HepG2 (cell line): Measurements from ENCODE around the gene TBX6. TPM values are rescaled to one million over a fixed set of nuclear protein-coding genes. Genes with fewer than 3 reads are reported as not detected.

Experiments
- ARHGAP35 ChIP-seq: sonication (generic); formaldehyde crosslinking; IDR thresholded peaks from 2 replicates; pipeline ENCODE4 v1.9.0; 2022; ENCODE audit warnings: mild to moderate bottlenecking, inconsistent platforms, moderate library complexity, missing genetic modification reagents, borderline replicate concordance
- ATAD3A ChIP-seq: sonication (generic); formaldehyde crosslinking; IDR thresholded peaks from 2 replicates; pipeline ENCODE4 v1.4.0; 2020; ENCODE audit warnings: missing genetic modification reagents
- DR1 ChIP-seq: sonication (generic); formaldehyde crosslinking; IDR thresholded peaks from 2 replicates; pipeline ENCODE4 v1.8.0; 2021; ENCODE audit warnings: mild to moderate bottlenecking, missing genetic modification reagents, inconsistent platforms
- FOXM1 ChIP-seq: sonication (generic); formaldehyde crosslinking; IDR thresholded peaks from 2 replicates; pipeline ENCODE4 v1.5.0; 2020; ENCODE audit warnings: missing genetic modification reagents
- HMGA1 ChIP-seq: sonication (generic); formaldehyde crosslinking; conservative IDR thresholded peaks from 2 replicates; pipeline ENCODE4 v1.4.0; 2020; ENCODE audit warnings: missing genetic modification reagents
- JUNB ChIP-seq: sonication (generic); formaldehyde crosslinking; IDR thresholded peaks from 2 replicates; pipeline ENCODE4 v1.8.0; 2022; ENCODE audit warnings: missing genetic modification reagents, mild to moderate bottlenecking, borderline replicate concordance
- KAT7 ChIP-seq: IDR thresholded peaks from 2 replicates; pipeline ENCODE4 v1.6.1; 2018; ENCODE audit warnings: borderline replicate concordance, missing compliant biosample characterization
- KLF13 ChIP-seq: sonication (generic); formaldehyde crosslinking; IDR thresholded peaks from 2 replicates; pipeline ENCODE4 v1.4.0; 2020; ENCODE audit warnings: mild to moderate bottlenecking, missing genetic modification reagents
- PITX1 ChIP-seq: sonication (generic); formaldehyde crosslinking; IDR thresholded peaks from 2 replicates; pipeline ENCODE4 v1.5.1; 2020; ENCODE audit warnings: mild to moderate bottlenecking, missing genetic modification reagents
- POLR2AphosphoS2 ChIP-seq: IDR thresholded peaks from 2 replicates; pipeline ENCODE4 v1.6.1; 2011; ENCODE audit warnings: low read depth, low read length, improper control_type of control experiment
- POLR2AphosphoS5 ChIP-seq: IDR thresholded peaks from 2 replicates; pipeline ENCODE4 v1.6.1; 2012; ENCODE audit warnings: low read depth, low read length
- PRPF4 ChIP-seq: fragments of 200-400 bp; formaldehyde crosslinking; IDR thresholded peaks from 2 replicates; pipeline ENCODE4 v1.6.1; 2016; ENCODE audit warnings: low read length, low read depth; ENCODE audit not compliant: poor library complexity, severe bottlenecking
- RBFOX2 ChIP-seq: fragments of 200-400 bp; formaldehyde crosslinking; IDR thresholded peaks from 2 replicates; pipeline ENCODE4 v1.6.1; 2017; ENCODE audit warnings: low read depth, mild to moderate bottlenecking, low read length
- SAFB2 ChIP-seq: sonication (generic); formaldehyde crosslinking; IDR thresholded peaks from 2 replicates; pipeline ENCODE4 v1.5.1; 2020; ENCODE audit warnings: missing genetic modification reagents, low read depth, mild to moderate bottlenecking, borderline replicate concordance
- SSRP1 ChIP-seq: IDR thresholded peaks from 2 replicates; pipeline ENCODE4 v1.6.1; 2016; ENCODE audit warnings: control low read depth
- TRIM24 ChIP-seq: sonication (generic); formaldehyde crosslinking; IDR thresholded peaks from 2 replicates; pipeline ENCODE4 v1.8.0; 2022; ENCODE audit warnings: mild to moderate bottlenecking, missing genetic modification reagents
- ZNF282 ChIP-seq: fragments of 450-650 bp; IDR thresholded peaks from 2 replicates; pipeline ENCODE4 v1.6.1; 2018; ENCODE audit not compliant: partially characterized antibody
- ZNF354B ChIP-seq: sonication (generic); formaldehyde crosslinking; IDR thresholded peaks from 2 replicates; pipeline ENCODE4 v1.8.0; 2022; ENCODE audit warnings: mild to moderate bottlenecking, missing genetic modification reagents
- ZNF501 ChIP-seq: sonication (generic); formaldehyde crosslinking; IDR thresholded peaks from 2 replicates; pipeline ENCODE4 v1.5.1; 2020; ENCODE audit warnings: mild to moderate bottlenecking, moderate library complexity, missing genetic modification reagents
- ZNF546 ChIP-seq: sonication (generic); formaldehyde crosslinking; conservative IDR thresholded peaks from 2 replicates; pipeline ENCODE4 v1.8.1; 2023; ENCODE audit warnings: mild to moderate bottlenecking, missing genetic modification reagents
- ZNF552 ChIP-seq: sonication (generic); formaldehyde crosslinking; IDR thresholded peaks from 2 replicates; pipeline ENCODE4 v1.9.0; 2022; ENCODE audit warnings: missing genetic modification reagents, mild to moderate bottlenecking, borderline replicate concordance
- ZNF607 ChIP-seq: sonication (generic); formaldehyde crosslinking; IDR thresholded peaks from 2 replicates; pipeline ENCODE4 v1.5.1; 2020; ENCODE audit warnings: missing genetic modification reagents, mild to moderate bottlenecking, borderline replicate concordance
- ZNF644 ChIP-seq: IDR thresholded peaks from 2 replicates; pipeline ENCODE4 v1.6.1; 2016; ENCODE audit warnings: low read depth
- ZSCAN30 ChIP-seq: sonication (generic); formaldehyde crosslinking; IDR thresholded peaks from 2 replicates; pipeline ENCODE4 v1.5.0; 2020; ENCODE audit warnings: mild to moderate bottlenecking, missing genetic modification reagents
- polyA plus RNA-seq, 8 experiments: library from polyadenylated mRNA; depleted of rRNA in 3 of 8; stranded (reverse) in 7 of 8; unstranded in 1 of 8; fragments of >200 nt; fragmentation: Illumina TruSeq in 4 of 8; extraction: Trizol in 4 of 8; gene quantifications; 2 replicates each; pipeline versions ENCODE4 v1.2.1 to v1.2.3, GENCODE V29; 2011 to 2016; ENCODE audit warnings: low read depth in 4 of 8, missing spikeins in 1 of 8, mixed read lengths in 1 of 8; ENCODE audit not compliant: insufficient read depth in 1 of 8
- total RNA-seq, 5 experiments: library from RNA; depleted of rRNA; stranded (reverse); fragments of >200 nt; fragmentation: Illumina TruSeq; extraction: Trizol; gene quantifications; 2 replicates each; pipeline ENCODE4 v1.2.3, GENCODE V29; 2016; ENCODE audit warnings: low read depth in 1 of 5
- TF ChIP-seq, protein P1 (sequence below): sonication (generic); formaldehyde crosslinking; IDR thresholded peaks from 2 replicates; pipeline ENCODE4 v1.8.1; 2022; ENCODE audit warnings: mild to moderate bottlenecking, missing genetic modification reagents
- TF ChIP-seq, protein P2 (sequence below): sonication (generic); formaldehyde crosslinking; IDR thresholded peaks from 2 replicates; pipeline ENCODE4 v1.4.0; 2020; ENCODE audit warnings: mild to moderate bottlenecking, low read depth, missing genetic modification reagents
- TF ChIP-seq, protein P3 (sequence below): sonication (generic); formaldehyde crosslinking; IDR thresholded peaks from 2 replicates; pipeline ENCODE4 v1.4.0; 2020; ENCODE audit warnings: mild to moderate bottlenecking, missing genetic modification reagents
- TF ChIP-seq, protein P4 (sequence below): sonication (generic); formaldehyde crosslinking; IDR thresholded peaks from 2 replicates; pipeline ENCODE4 v1.5.0; 2020; ENCODE audit warnings: missing genetic modification reagents, mild to moderate bottlenecking, borderline replicate concordance

The TBX6 gene
- total and polyA plus RNA-seq, 2 of the 13 experiments (the other 11 are each of a cell fraction or from before 2014, with no cell fraction given), result 0.24 to 0.42 TPM

DNA sequence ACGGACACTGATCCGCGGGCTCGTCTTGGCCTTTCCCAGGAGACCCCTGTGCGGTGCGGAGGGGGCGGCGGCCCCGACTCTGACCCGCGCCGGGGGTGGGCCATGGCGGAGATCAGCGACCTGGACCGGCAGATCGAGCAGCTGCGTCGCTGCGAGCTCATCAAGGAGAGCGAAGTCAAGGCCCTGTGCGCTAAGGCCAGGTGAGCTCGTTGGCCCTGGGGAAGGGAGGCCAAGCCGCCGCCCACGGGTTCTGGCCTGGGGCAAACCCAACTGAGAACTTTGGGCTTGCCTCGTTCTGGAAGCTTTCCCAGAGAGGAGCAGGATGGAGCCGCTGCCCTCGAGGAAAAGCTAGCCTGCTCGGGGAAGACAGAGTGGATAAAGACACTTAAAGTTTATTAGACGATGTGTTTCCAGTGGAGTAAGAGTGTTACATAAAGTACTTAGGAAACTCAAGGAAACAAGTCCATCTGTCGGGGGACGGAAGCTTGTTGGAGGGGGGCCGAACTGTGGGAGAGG, 15.4 kb downstream of the TBX6 start (continued):
- TF ChIP-seq ZNF501 (CRISPR knock-in tag), result no peak
- no peak for TF ChIP-seq ZNF552 (CRISPR knock-in tag)
- no peak for TF ChIP-seq PITX1 (CRISPR knock-in tag)
- no peak for TF ChIP-seq POLR2AphosphoS2
- TF ChIP-seq POLR2AphosphoS5, result no peak
- TF ChIP-seq JUNB, result no peak
- TF ChIP-seq, protein P1, sequence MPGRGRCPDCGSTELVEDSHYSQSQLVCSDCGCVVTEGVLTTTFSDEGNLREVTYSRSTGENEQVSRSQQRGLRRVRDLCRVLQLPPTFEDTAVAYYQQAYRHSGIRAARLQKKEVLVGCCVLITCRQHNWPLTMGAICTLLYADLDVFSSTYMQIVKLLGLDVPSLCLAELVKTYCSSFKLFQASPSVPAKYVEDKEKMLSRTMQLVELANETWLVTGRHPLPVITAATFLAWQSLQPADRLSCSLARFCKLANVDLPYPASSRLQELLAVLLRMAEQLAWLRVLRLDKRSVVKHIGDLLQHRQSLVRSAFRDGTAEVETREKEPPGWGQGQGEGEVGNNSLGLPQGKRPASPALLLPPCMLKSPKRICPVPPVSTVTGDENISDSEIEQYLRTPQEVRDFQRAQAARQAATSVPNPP (CRISPR knock-in tag), result no peak
- TF ChIP-seq, protein P2, sequence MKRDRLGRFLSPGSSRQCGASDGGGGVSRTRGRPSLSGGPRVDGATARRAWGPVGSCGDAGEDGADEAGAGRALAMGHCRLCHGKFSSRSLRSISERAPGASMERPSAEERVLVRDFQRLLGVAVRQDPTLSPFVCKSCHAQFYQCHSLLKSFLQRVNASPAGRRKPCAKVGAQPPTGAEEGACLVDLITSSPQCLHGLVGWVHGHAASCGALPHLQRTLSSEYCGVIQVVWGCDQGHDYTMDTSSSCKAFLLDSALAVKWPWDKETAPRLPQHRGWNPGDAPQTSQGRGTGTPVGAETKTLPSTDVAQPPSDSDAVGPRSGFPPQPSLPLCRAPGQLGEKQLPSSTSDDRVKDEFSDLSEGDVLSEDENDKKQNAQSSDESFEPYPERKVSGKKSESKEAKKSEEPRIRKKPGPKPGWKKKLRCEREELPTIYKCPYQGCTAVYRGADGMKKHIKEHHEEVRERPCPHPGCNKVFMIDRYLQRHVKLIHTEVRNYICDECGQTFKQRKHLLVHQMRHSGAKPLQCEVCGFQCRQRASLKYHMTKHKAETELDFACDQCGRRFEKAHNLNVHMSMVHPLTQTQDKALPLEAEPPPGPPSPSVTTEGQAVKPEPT, result 0 out of 2 replicates have a peak, but pooled peaks have one; percentile 41
- TF ChIP-seq, protein P3, sequence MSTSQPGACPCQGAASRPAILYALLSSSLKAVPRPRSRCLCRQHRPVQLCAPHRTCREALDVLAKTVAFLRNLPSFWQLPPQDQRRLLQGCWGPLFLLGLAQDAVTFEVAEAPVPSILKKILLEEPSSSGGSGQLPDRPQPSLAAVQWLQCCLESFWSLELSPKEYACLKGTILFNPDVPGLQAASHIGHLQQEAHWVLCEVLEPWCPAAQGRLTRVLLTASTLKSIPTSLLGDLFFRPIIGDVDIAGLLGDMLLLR (CRISPR knock-in tag), result no peak
- no peak; the same call in 1 of the 2 replicates for TF ChIP-seq ZNF354B (CRISPR knock-in tag)
- TF ChIP-seq PRPF4, result no peak
- TF ChIP-seq ARHGAP35 (CRISPR knock-in tag), result 0 out of 2 replicates have a peak, but pooled peaks have one; percentile 10
- peak; percentile 81; the same call in 1 of the 2 replicates for TF ChIP-seq ZNF607 (CRISPR knock-in tag)
- TF ChIP-seq ZNF546 (CRISPR knock-in tag), result no peak
- no peak for TF ChIP-seq KLF13
- no peak for TF ChIP-seq KAT7 (CRISPR knock-in tag)
- no peak for TF ChIP-seq TRIM24 (CRISPR knock-in tag)
- peak; percentile 7; the same call in 1 of the 2 replicates for TF ChIP-seq SAFB2 (CRISPR knock-in tag)
- no peak for TF ChIP-seq ATAD3A (CRISPR knock-in tag)
- no peak for TF ChIP-seq HMGA1 (CRISPR knock-in tag)
- TF ChIP-seq, protein P4, sequence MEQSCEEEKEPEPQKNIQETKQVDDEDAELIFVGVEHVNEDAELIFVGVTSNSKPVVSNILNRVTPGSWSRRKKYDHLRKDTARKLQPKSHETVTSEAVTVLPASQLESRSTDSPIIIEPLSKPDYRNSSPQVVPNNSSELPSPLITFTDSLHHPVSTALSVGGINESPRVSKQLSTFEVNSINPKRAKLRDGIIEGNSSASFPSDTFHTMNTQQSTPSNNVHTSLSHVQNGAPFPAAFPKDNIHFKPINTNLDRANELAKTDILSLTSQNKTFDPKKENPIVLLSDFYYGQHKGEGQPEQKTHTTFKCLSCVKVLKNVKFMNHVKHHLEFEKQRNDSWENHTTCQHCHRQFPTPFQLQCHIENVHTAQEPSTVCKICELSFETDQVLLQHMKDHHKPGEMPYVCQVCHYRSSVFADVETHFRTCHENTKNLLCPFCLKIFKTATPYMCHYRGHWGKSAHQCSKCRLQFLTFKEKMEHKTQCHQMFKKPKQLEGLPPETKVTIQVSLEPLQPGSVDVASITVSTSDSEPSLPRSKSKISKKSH (CRISPR knock-in tag), result no peak
- no peak for TF ChIP-seq FOXM1 (CRISPR knock-in tag)
- TF ChIP-seq ZSCAN30, result no peak
- no peak for TF ChIP-seq DR1 (CRISPR knock-in tag)
- no peak for TF ChIP-seq SSRP1 (CRISPR knock-in tag)
- no peak for TF ChIP-seq ZNF644
- TF ChIP-seq RBFOX2, result peak; percentile 12; the same call in 1 of the 2 replicates
- no peak for TF ChIP-seq ZNF282
